ENCODE results near the gene TNFRSF12A. TPM values are rescaled to one million over a fixed set of nuclear protein-coding genes. Genes with fewer than 3 reads are reported as not detected.
"Not testable (repeated sequence)": the region's sequence is repeated elsewhere in the genome, so short reads cannot be mapped to it uniquely, and the experiment has no call there.

TNFRSF12A gene
- total and polyA plus RNA-seq, 2 of the 13 experiments (the other 11 are each of a cell fraction or from before 2014, with no cell fraction given): 61.9 to 66.0 TPM

GRCh38 chr16:3051009-3051408 lies 30.8 kb downstream of the TNFRSF12A start (continued):
- TF ChIP-seq, protein P1, sequence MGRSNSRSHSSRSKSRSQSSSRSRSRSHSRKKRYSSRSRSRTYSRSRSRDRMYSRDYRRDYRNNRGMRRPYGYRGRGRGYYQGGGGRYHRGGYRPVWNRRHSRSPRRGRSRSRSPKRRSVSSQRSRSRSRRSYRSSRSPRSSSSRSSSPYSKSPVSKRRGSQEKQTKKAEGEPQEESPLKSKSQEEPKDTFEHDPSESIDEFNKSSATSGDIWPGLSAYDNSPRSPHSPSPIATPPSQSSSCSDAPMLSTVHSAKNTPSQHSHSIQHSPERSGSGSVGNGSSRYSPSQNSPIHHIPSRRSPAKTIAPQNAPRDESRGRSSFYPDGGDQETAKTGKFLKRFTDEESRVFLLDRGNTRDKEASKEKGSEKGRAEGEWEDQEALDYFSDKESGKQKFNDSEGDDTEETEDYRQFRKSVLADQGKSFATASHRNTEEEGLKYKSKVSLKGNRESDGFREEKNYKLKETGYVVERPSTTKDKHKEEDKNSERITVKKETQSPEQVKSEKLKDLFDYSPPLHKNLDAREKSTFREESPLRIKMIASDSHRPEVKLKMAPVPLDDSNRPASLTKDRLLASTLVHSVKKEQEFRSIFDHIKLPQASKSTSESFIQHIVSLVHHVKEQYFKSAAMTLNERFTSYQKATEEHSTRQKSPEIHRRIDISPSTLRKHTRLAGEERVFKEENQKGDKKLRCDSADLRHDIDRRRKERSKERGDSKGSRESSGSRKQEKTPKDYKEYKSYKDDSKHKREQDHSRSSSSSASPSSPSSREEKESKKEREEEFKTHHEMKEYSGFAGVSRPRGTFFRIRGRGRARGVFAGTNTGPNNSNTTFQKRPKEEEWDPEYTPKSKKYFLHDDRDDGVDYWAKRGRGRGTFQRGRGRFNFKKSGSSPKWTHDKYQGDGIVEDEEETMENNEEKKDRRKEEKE (IDR thresholded peaks at IDR 0.05): no peak

- ChIA-PET CTCF (ENCODE audit: low intra/inter-chr PET ratio, low total read pairs) (no interaction called here), POLR2A (no interaction called here)
- Histone ChIP-seq H3K4me1 (ENCODE audit: insufficient read depth, low read length) (no peaks in the 10 kb centered on the region), H3K27me3 (ENCODE audit: control insufficient read depth in 1 of 2, insufficient read depth in 2 of 2, low read length in 2 of 2) (peaks cover 5 to 47% of the 10 kb centered on the region in 2 experiments), H4K20me1 (ENCODE audit: insufficient read depth, low read length) (no peaks in the 10 kb centered on the region), H3K27ac (ENCODE audit: extremely low read length, insufficient read depth, low read length) (no peak overlapping the region), H2AFZ (ENCODE audit: low read length) (no peak overlapping the region), H3K9me3 (ENCODE audit: low read length) (no peaks in the 10 kb centered on the region), H3K79me2 (ENCODE audit: insufficient read depth, low read length) (no peaks in the 10 kb centered on the region), H3K9ac (ENCODE audit: insufficient read depth, low read depth, low read length) (no peak overlapping the region), H3K36me3 (replicated peaks in 1 of 2; ENCODE audit: control insufficient read depth in 1 of 2, insufficient read depth in 2 of 2, low read length in 2 of 2) (no peaks in the 10 kb centered on the region), H3K4me3 (replicated peaks in 1 of 3; ENCODE audit: insufficient read depth in 1 of 3, low read depth in 2 of 3, low read length in 3 of 3) (no peak overlapping the region), H3K4me2 (ENCODE audit: low read depth, low read length) (no peak overlapping the region)
- ATAC-seq (no peak), FAIRE-seq (no peak), DNase-seq (ENCODE audit: low spot score) (no peak)
- WGBS (ENCODE audit: low lambda C conversion rate): 28% methylated on average over 9 of the region's 9 CpGs
- no peak for TF ChIP-seq ZNF691 (CRISPR knock-in tag; IDR thresholded peaks at IDR 0.05; ENCODE audit: borderline replicate concordance, low read depth)
- no peak for TF ChIP-seq ZNF337 (CRISPR knock-in tag; IDR thresholded peaks at IDR 0.05; ENCODE audit: borderline replicate concordance, low read depth)
- TF ChIP-seq PHB2 (IDR thresholded peaks at IDR 0.05; ENCODE audit: partially characterized antibody): no peak
- no peak for TF ChIP-seq SIN3B (IDR thresholded peaks at IDR 0.05; ENCODE audit: low read length)
- no peak for TF ChIP-seq TMF1 (CRISPR knock-in tag; IDR thresholded peaks at IDR 0.05; ENCODE audit: low read depth)
- no peak for TF ChIP-seq NFRKB (IDR thresholded peaks at IDR 0.05)
- no peak for TF ChIP-seq NR3C1 (CRISPR knock-in tag; IDR thresholded peaks at IDR 0.05)
- TF ChIP-seq, protein P2, sequence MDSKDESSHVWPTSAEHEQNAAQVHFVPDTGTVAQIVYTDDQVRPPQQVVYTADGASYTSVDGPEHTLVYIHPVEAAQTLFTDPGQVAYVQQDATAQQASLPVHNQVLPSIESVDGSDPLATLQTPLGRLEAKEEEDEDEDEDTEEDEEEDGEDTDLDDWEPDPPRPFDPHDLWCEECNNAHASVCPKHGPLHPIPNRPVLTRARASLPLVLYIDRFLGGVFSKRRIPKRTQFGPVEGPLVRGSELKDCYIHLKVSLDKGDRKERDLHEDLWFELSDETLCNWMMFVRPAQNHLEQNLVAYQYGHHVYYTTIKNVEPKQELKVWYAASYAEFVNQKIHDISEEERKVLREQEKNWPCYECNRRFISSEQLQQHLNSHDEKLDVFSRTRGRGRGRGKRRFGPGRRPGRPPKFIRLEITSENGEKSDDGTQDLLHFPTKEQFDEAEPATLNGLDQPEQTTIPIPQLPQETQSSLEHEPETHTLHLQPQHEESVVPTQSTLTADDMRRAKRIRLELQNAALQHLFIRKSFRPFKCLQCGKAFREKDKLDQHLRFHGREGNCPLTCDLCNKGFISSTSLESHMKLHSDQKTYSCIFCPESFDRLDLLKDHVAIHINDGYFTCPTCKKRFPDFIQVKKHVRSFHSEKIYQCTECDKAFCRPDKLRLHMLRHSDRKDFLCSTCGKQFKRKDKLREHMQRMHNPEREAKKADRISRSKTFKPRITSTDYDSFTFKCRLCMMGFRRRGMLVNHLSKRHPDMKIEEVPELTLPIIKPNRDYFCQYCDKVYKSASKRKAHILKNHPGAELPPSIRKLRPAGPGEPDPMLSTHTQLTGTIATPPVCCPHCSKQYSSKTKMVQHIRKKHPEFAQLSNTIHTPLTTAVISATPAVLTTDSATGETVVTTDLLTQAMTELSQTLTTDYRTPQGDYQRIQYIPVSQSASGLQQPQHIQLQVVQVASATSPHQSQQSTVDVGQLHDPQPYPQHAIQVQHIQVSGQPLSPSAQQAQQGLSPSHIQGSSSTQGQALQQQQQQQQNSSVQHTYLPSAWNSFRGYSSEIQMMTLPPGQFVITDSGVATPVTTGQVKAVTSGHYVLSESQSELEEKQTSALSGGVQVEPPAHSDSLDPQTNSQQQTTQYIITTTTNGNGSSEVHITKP (CRISPR knock-in tag; IDR thresholded peaks at IDR 0.05; ENCODE audit: low read depth): no peak
- in situ Hi-C loops (cut with HindIII; ENCODE audit: extremely low pct_ligation_motif_present, low pct_unique_long_range_greater_than_20kb): no loop called here
- BruUV-seq (replicated peaks): no TSS peak
- intact Hi-C loops (cut with micrococcal nuclease; ENCODE audit: unreplicated experiment): no loop called here
These were observed 31.3 kb downstream of the TNFRSF12A start for GRCh38 chr16:3051494-3051893.

- H4K20me1 ChIP-seq (ENCODE audit: insufficient read depth, low read length); H3K4me2 ChIP-seq (ENCODE audit: low read depth, low read length); H3K9ac ChIP-seq (ENCODE audit: insufficient read depth, low read depth, low read length); intact Hi-C loops (cut with micrococcal nuclease; ENCODE audit: unreplicated experiment); in situ Hi-C loops (cut with HindIII; ENCODE audit: extremely low pct_ligation_motif_present, low pct_unique_long_range_greater_than_20kb); H3K36me3 ChIP-seq (replicated peaks in 1 of 2; ENCODE audit: control insufficient read depth in 1 of 2, insufficient read depth in 2 of 2, low read length in 2 of 2); BruUV-seq (replicated peaks); H2AFZ ChIP-seq (ENCODE audit: low read length); H3K4me3 ChIP-seq (replicated peaks in 1 of 3; ENCODE audit: insufficient read depth in 1 of 3, low read depth in 2 of 3, low read length in 3 of 3); FAIRE-seq; H3K27ac ChIP-seq (ENCODE audit: extremely low read length, insufficient read depth, low read length); H3K4me1 ChIP-seq (ENCODE audit: insufficient read depth, low read length); CTCF ChIA-PET (ENCODE audit: low intra/inter-chr PET ratio, low total read pairs); POLR2A ChIA-PET; H3K79me2 ChIP-seq (ENCODE audit: insufficient read depth, low read length); DNase-seq (ENCODE audit: low spot score); H3K9me3 ChIP-seq (ENCODE audit: low read length): not testable (repeated sequence)
- peaks cover 5 to 35% of the 10 kb centered on the region in 2 experiments for H3K27me3 ChIP-seq (ENCODE audit: control insufficient read depth in 1 of 2, insufficient read depth in 2 of 2, low read length in 2 of 2)
- ATAC-seq: peak; percentile 46
- WGBS (ENCODE audit: low lambda C conversion rate): 64% methylated on average over 11 of the region's 12 CpGs
These were observed 32.6 kb downstream of the TNFRSF12A start for GRCh38 chr16:3052571-3053329.

Data from HepG2 (cell line).